AG09319 (cell line): ENCODE measurements around the gene XPR1.

Source experiments
- DNase-seq: peaks from one replicate; pipeline ENCODE4 v3.0.0-alpha.2; 2010; ENCODE audit warnings: low read depth; ENCODE audit errors: extremely low read depth
- TF ChIP-seq, protein P1 (sequence below): IDR thresholded peaks from 2 replicates; pipeline ENCODE4 v1.5.1; 2011; ENCODE audit warnings: low read depth, mild to moderate bottlenecking, inconsistent platforms, low read length, moderate library complexity

Gene XPR1

DNA sequence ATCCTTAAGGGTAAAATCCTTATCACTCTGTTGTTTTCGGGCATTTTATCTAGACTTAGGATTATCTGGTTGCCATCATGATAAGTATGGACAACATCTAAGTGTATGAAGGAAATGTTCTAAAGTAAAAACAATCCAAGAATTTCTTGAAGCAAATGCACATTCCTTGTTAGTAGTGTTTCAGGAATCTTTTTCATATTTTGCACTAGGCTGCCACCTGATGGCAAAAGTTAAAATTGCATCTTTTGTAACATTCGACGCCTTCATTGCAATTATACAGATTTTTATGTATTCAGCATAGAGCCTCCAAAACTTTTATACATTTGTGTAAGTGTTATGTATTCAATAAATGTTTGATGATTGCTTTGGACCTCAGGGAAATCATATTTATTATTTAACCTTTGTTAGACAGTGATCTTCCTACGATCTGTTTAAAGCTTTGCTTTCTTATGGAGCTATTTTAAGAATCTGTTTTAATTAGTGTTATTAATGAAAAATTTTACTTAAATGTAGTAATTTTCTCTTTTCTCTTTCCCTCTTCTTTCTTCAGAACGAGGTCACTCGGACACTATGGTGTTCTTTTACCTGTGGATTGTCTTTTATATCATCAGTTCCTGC lies 231.4 kb downstream of the XPR1 start:
- peak; percentile 32 for DNase-seq
- TF ChIP-seq, protein P1, sequence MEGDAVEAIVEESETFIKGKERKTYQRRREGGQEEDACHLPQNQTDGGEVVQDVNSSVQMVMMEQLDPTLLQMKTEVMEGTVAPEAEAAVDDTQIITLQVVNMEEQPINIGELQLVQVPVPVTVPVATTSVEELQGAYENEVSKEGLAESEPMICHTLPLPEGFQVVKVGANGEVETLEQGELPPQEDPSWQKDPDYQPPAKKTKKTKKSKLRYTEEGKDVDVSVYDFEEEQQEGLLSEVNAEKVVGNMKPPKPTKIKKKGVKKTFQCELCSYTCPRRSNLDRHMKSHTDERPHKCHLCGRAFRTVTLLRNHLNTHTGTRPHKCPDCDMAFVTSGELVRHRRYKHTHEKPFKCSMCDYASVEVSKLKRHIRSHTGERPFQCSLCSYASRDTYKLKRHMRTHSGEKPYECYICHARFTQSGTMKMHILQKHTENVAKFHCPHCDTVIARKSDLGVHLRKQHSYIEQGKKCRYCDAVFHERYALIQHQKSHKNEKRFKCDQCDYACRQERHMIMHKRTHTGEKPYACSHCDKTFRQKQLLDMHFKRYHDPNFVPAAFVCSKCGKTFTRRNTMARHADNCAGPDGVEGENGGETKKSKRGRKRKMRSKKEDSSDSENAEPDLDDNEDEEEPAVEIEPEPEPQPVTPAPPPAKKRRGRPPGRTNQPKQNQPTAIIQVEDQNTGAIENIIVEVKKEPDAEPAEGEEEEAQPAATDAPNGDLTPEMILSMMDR, result peak; percentile 52

DNA sequence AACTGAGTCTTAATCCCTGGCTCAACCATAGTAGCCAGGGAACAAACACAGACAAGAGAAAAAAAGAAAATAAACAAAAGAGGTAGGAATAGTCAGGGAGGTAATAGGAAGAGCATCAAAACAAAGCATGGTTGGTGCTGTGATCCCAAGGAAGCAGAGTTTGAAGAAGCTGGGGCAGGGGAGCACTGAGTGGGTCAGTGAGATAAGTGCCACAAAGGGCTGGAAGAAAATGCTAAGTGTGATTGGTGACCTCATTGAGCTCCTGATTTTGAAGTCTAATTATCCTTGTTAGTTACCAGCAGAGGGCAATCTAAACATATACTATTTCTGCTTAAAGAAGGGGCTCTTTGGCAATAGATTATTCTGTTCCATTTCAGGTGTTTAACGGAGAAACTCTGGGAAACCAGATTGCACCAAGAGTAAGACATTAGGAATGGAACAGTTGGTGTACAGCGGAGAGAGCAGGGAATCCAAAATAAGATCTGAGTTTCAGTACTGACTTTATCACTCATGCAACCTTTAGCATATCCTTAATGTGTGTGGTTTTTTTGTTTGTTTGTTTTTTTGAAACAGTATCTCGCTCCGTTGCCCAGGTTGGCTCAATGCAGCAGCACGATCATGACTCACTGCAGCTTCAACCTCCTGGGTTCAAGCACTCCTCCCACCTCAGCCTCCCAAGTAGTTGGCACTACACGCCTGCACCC lies 250.1 kb downstream of the XPR1 start:
- TF ChIP-seq, protein P1, result peak; percentile 49
- peak; percentile 14 for DNase-seq

DNA sequence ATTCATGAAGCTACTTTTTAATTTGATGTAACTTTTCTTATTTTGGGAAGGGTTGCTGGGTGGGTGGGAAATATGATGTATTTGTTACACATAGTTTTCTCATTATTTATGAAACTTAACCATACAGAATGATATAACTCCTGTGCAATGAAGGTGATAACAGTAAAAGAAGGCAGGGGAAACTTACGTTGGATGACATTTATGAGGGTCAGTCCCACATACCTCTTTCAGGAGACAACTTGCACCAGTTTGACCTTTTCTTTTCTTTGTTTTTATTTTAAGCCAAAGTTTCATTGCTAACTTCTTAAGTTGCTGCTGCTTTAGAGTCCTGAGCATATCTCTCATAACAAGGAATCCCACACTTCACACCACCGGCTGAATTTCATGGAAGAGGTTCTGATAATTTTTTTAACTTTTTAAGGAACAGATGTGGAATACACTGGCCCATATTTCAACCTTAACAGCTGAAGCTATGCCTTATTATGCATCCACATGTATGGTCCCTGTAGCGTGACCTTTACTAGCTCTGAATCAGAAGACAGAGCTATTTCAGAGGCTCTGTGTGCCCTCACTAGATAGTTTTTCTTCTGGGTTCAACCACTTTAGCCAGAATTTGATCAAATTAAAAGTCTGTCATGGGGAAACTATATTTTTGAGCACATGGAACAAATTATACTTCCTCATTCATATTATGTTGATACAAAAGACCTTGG lies 252.9 kb downstream of the XPR1 start:
- no peak for DNase-seq
- TF ChIP-seq, protein P1, result no peak

DNA sequence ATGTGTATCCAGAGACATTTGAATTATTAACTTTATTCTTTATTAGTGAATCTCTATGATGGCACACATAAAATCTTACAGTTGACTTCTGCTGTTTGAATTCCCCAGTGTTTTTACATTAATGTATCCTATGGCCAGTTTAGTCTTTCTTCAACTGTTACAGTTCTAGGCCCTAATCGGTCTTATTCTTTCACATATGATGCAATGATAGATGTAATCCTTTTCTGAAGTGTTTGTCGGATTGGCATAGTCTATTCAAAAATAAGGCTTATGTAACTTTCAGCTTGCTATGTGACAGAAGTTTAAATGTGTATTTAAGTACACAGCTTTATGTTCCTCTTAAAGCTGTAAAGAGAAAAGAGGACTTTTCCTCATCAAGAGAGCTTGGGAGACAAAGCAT lies 254.5 kb downstream of the XPR1 start:
- DNase-seq, result no peak
- TF ChIP-seq, protein P1, result no peak

DNA sequence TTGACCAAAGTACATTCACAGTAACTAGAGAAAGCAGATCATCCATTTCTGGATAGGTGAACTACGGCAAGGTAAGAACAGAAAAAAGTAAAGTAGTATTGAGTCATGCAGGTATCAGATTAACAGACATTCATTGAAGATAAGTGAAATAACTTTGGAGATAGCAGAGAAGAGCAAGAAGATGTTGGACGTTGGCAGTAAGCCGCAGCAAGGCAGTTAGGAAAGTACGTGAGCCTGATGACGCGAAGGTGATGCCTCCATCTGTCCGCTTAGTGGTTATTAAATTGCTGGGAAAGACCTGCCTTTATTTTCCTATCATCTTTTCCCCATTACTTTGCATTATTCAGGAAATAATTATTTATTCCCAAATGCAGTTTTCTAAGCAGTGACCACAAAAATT lies 256.0 kb downstream of the XPR1 start:
- no peak for DNase-seq
- TF ChIP-seq, protein P1, result no peak

DNA sequence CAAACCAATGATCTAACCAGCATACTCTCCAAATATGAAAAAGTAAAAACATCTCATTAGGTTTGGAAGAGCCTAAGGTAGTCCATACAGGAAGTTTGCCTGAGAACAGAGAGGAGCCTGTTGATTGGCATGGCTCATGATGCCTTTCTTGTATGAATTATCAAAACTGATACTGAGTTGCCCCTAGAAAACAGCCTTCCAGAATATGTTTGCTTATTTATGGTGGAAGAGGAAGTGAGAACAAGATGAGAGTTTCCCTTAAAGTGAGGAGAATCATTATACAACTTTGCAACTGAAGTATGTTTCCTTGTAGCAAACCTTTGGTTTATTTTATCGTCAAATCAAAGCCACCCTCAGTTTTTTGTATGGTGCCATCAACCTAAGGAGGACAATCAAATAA lies 257.0 kb downstream of the XPR1 start:
- DNase-seq, result no peak

More for the DNA sequence above, 257.0 kb downstream of the XPR1 start:
- TF ChIP-seq, protein P1, result no peak
